ENCODE data around the gene FAM110C.
"Not testable (repeated sequence)": the region's sequence is repeated elsewhere in the genome, so short reads cannot be mapped to it uniquely, and the experiment has no call there.

Gene FAM110C

GRCh38 chr2:44748-45341, 1.5 kb downstream of the FAM110C start:
- in situ Hi-C loops (cut with HindIII; ENCODE audit: low sequenced_read_pairs): no loop called here

- in situ Hi-C loops (cut with HindIII; ENCODE audit: low sequenced_read_pairs): no loop called here
Measured at GRCh38 chr2:42788-43187, 3.5 kb downstream of the FAM110C start.

- in situ Hi-C loops (cut with HindIII; ENCODE audit: low sequenced_read_pairs): no loop called here
Measured at GRCh38 chr2:40465-40864, 5.8 kb downstream of the FAM110C start.

- in situ Hi-C loops (cut with HindIII; ENCODE audit: low sequenced_read_pairs): no loop called here
Measured at GRCh38 chr2:38155-38554, 8.2 kb downstream of the FAM110C start.

- in situ Hi-C loops (cut with HindIII; ENCODE audit: low sequenced_read_pairs): no loop called here
Measured at GRCh38 chr2:36318-36717, 10.0 kb downstream of the FAM110C start.

GRCh38 chr2:35852-36251, 10.5 kb downstream of the FAM110C start:
- in situ Hi-C loops (cut with HindIII; ENCODE audit: low sequenced_read_pairs): no loop called here

- in situ Hi-C loops (cut with HindIII; ENCODE audit: low sequenced_read_pairs): no loop called here
Measured at GRCh38 chr2:33620-34019, 12.7 kb downstream of the FAM110C start.

- in situ Hi-C loops (cut with HindIII; ENCODE audit: low sequenced_read_pairs): no loop called here
Measured at GRCh38 chr2:32068-32467, 14.2 kb downstream of the FAM110C start.

- in situ Hi-C loops (cut with HindIII; ENCODE audit: low sequenced_read_pairs): no loop called here
Measured at GRCh38 chr2:29253-29652, 17.1 kb downstream of the FAM110C start.

- in situ Hi-C loops (cut with HindIII; ENCODE audit: low sequenced_read_pairs): no loop called here
Measured at GRCh38 chr2:28406-28975, 17.8 kb downstream of the FAM110C start.

GRCh38 chr2:26891-27290, 19.4 kb downstream of the FAM110C start:
- in situ Hi-C loops (cut with HindIII; ENCODE audit: low sequenced_read_pairs): no loop called here

GRCh38 chr2:25543-25942, 20.8 kb downstream of the FAM110C start:
- in situ Hi-C loops (cut with HindIII; ENCODE audit: low sequenced_read_pairs): no loop called here

GRCh38 chr2:24591-24990, 21.7 kb downstream of the FAM110C start:
- in situ Hi-C loops (cut with HindIII; ENCODE audit: low sequenced_read_pairs): not testable (repeated sequence)

GRCh38 chr2:24107-24506, 22.2 kb downstream of the FAM110C start:
- in situ Hi-C loops (cut with HindIII; ENCODE audit: low sequenced_read_pairs): no loop called here

GRCh38 chr2:23283-23682, 23.0 kb downstream of the FAM110C start:
- in situ Hi-C loops (cut with HindIII; ENCODE audit: low sequenced_read_pairs): no loop called here

- in situ Hi-C loops (cut with HindIII; ENCODE audit: low sequenced_read_pairs): not testable (repeated sequence)
Measured at GRCh38 chr2:22244-22643, 24.1 kb downstream of the FAM110C start.

GRCh38 chr2:20259-20658, 26.0 kb downstream of the FAM110C start:
- in situ Hi-C loops (cut with HindIII; ENCODE audit: low sequenced_read_pairs): not testable (repeated sequence)

- in situ Hi-C loops (cut with HindIII; ENCODE audit: low sequenced_read_pairs): no loop called here
Measured at GRCh38 chr2:19505-19904, 26.8 kb downstream of the FAM110C start.

GRCh38 chr2:18402-19271, 27.7 kb downstream of the FAM110C start:
- in situ Hi-C loops (cut with HindIII; ENCODE audit: low sequenced_read_pairs): no loop called here

GRCh38 chr2:15916-16315, 30.4 kb downstream of the FAM110C start:
- in situ Hi-C loops (cut with HindIII; ENCODE audit: low sequenced_read_pairs): not testable (repeated sequence)

GRCh38 chr2:11248-11941, 34.9 kb downstream of the FAM110C start:
- in situ Hi-C loops (cut with HindIII; ENCODE audit: low sequenced_read_pairs): no loop called here

Data from endothelial cell of hepatic sinusoid (primary cell).